Hematopoietic multipotent progenitor cell treated with erythropoietin and hydrocortisone succinate and interleukin-3 and kit ligand, for 6 days (in vitro differentiated cells): Measurements from ENCODE around the gene ACSL5.
"Not testable (repeated sequence)": the region's sequence is repeated elsewhere in the genome, so short reads cannot be mapped to it uniquely, and the experiment has no call there.

ENCODE experiments used
- DNase-seq: peaks from one replicate; pipeline ENCODE4 v3.0.0-alpha.2; 2015

ACSL5 gene

GRCh38 chr10:112351146-112351545 lies 22.8 kb upstream of the ACSL5 start:
- no peak for DNase-seq

- DNase-seq, result no peak
These were observed 21.9 kb upstream of the ACSL5 start for GRCh38 chr10:112352044-112352443.

- DNase-seq, result no peak
These were observed 20.9 kb upstream of the ACSL5 start for GRCh38 chr10:112353046-112353445.

- no peak for DNase-seq
These were observed 17.2 kb upstream of the ACSL5 start for GRCh38 chr10:112356686-112357085.

- DNase-seq, result no peak
These were observed 14.2 kb upstream of the ACSL5 start for GRCh38 chr10:112359606-112360307.

- no peak for DNase-seq
These were observed 13.3 kb upstream of the ACSL5 start for GRCh38 chr10:112360308-112361270.

- DNase-seq, result no peak
These were observed 11.8 kb upstream of the ACSL5 start for GRCh38 chr10:112361951-112362751.

GRCh38 chr10:112362833-112363232 lies 11.1 kb upstream of the ACSL5 start:
- no peak for DNase-seq

- no peak for DNase-seq
These were observed 9.9 kb upstream of the ACSL5 start for GRCh38 chr10:112363696-112364688.

- DNase-seq, result peak; percentile 59
These were observed 8.9 kb upstream of the ACSL5 start for GRCh38 chr10:112365014-112365432.

GRCh38 chr10:112365451-112365850 lies 8.5 kb upstream of the ACSL5 start:
- DNase-seq, result no peak

- DNase-seq, result no peak
These were observed 6.9 kb upstream of the ACSL5 start for GRCh38 chr10:112366992-112367391.

- no peak for DNase-seq
These were observed 6.4 kb upstream of the ACSL5 start for GRCh38 chr10:112367516-112367915.

- no peak for DNase-seq
These were observed 4.2 kb upstream of the ACSL5 start for GRCh38 chr10:112369495-112370423.

- no peak for DNase-seq
These were observed 3.5 kb upstream of the ACSL5 start for GRCh38 chr10:112370424-112370819.

- DNase-seq, result not testable (repeated sequence)
These were observed 2.6 kb upstream of the ACSL5 start for GRCh38 chr10:112371326-112371725.

GRCh38 chr10:112372182-112372810 lies 1.6 kb upstream of the ACSL5 start:
- DNase-seq, result not testable (repeated sequence)

GRCh38 chr10:112374724-112375541 lies 1.0 kb downstream of the ACSL5 start:
- peak; percentile 55 for DNase-seq

- DNase-seq, result peak; percentile 86
These were observed 1.9 kb downstream of the ACSL5 start for GRCh38 chr10:112375721-112376395.
